HepG2 (cell line): Measurements from ENCODE around the gene SLC39A1. TPM values are rescaled to one million over a fixed set of nuclear protein-coding genes. Genes with fewer than 3 reads are reported as not detected.

Experiments used
- AKNA ChIP-seq: sonication (generic); formaldehyde crosslinking; IDR thresholded peaks from 2 replicates; pipeline ENCODE4 v1.4.0; 2020; ENCODE audit warnings: missing genetic modification reagents, borderline replicate concordance
- ARNTL ChIP-seq: sonication (generic); formaldehyde crosslinking; IDR thresholded peaks from 2 replicates; pipeline ENCODE4 v1.4.0; 2020; ENCODE audit warnings: mild to moderate bottlenecking, missing genetic modification reagents
- ASH2L ChIP-seq: fragments of 300-600, 200-600 bp; sonication (generic); IDR thresholded peaks from 2 replicates; pipeline ENCODE4 v1.7.0; 2017; ENCODE audit warnings: low read depth, mild to moderate bottlenecking, moderate library complexity, mixed read lengths, low read length; ENCODE audit not compliant: insufficient read length
- CC2D1A ChIP-seq: sonication (generic); formaldehyde crosslinking; IDR thresholded peaks from 2 replicates; pipeline ENCODE4 v1.8.1; 2023; ENCODE audit warnings: mild to moderate bottlenecking, missing genetic modification reagents
- DR1 ChIP-seq: sonication (generic); formaldehyde crosslinking; IDR thresholded peaks from 2 replicates; pipeline ENCODE4 v1.8.0; 2021; ENCODE audit warnings: mild to moderate bottlenecking, missing genetic modification reagents, inconsistent platforms
- KAT8 ChIP-seq: IDR thresholded peaks from 2 replicates; pipeline ENCODE4 v1.6.1; 2016; ENCODE audit warnings: missing genetic modification reagents, missing compliant biosample characterization
- LCORL ChIP-seq, 2 experiments: fragments of 450-650 bp in 1 of 2; sonication (generic) in 1 of 2; formaldehyde crosslinking in 1 of 2; IDR thresholded peaks; 2 replicates each; pipeline versions ENCODE4 v1.5.0 to v1.6.1; 2017 to 2020; ENCODE audit warnings: antibody characterized with exemption in 1 of 2, missing genetic modification reagents in 1 of 2
- MIXL1 ChIP-seq: IDR thresholded peaks from 2 replicates; pipeline ENCODE4 v1.6.1; 2016
- NAIF1 ChIP-seq: sonication (generic); formaldehyde crosslinking; IDR thresholded peaks from 2 replicates; pipeline ENCODE4 v1.5.0; 2020; ENCODE audit warnings: mild to moderate bottlenecking, missing genetic modification reagents, borderline replicate concordance
- NR2F1 ChIP-seq, 2 experiments: fragments of 450-650 bp in 1 of 2; formaldehyde crosslinking in 1 of 2; IDR thresholded peaks; 2 replicates each; pipeline versions ENCODE4 v1.5.0 to v1.6.1; 2016 to 2020; ENCODE audit warnings: mild to moderate bottlenecking in 1 of 2, missing compliant biosample characterization in 1 of 2, missing genetic modification reagents in 1 of 2, moderate library complexity in 1 of 2
- PHB2 ChIP-seq: fragments of 450-650 bp; IDR thresholded peaks from 2 replicates; pipeline ENCODE4 v1.6.1; 2018; ENCODE audit not compliant: partially characterized antibody
- SIN3B ChIP-seq: fragments of 150-350 bp; IDR thresholded peaks from 2 replicates; pipeline ENCODE4 v1.6.1; 2014; ENCODE audit warnings: low read length
- TARDBP ChIP-seq: sonication (generic); formaldehyde crosslinking; IDR thresholded peaks from 2 replicates; pipeline ENCODE4 v1.8.0; 2022; ENCODE audit warnings: mild to moderate bottlenecking, missing genetic modification reagents
- TFDP2 ChIP-seq: sonication (generic); formaldehyde crosslinking; IDR thresholded peaks from 2 replicates; pipeline ENCODE4 v1.4.0; 2020; ENCODE audit warnings: missing genetic modification reagents
- TOE1 ChIP-seq: sonication (generic); formaldehyde crosslinking; IDR thresholded peaks from 2 replicates; pipeline ENCODE4 v1.4.0; 2020; ENCODE audit warnings: mild to moderate bottlenecking, missing genetic modification reagents
- TRIM24 ChIP-seq: sonication (generic); formaldehyde crosslinking; IDR thresholded peaks from 2 replicates; pipeline ENCODE4 v1.8.0; 2022; ENCODE audit warnings: mild to moderate bottlenecking, missing genetic modification reagents
- UBTF ChIP-seq: sonication (generic); formaldehyde crosslinking; IDR thresholded peaks from 2 replicates; pipeline ENCODE4 v1.4.0; 2020; ENCODE audit warnings: mild to moderate bottlenecking, missing genetic modification reagents
- ZBTB7A ChIP-seq: sonication (generic); formaldehyde crosslinking; IDR thresholded peaks from 2 replicates; pipeline ENCODE4 v1.8.0; 2022; ENCODE audit warnings: mild to moderate bottlenecking, missing genetic modification reagents
- ZNF180 ChIP-seq: sonication (generic); formaldehyde crosslinking; IDR thresholded peaks from 2 replicates; pipeline ENCODE4 v1.4.0; 2020; ENCODE audit warnings: low read depth, missing genetic modification reagents, borderline replicate concordance
- ZNF251 ChIP-seq: sonication (generic); formaldehyde crosslinking; IDR thresholded peaks from 2 replicates; pipeline ENCODE4 v1.9.0; 2021; ENCODE audit warnings: mild to moderate bottlenecking, missing genetic modification reagents
- ZSCAN25 ChIP-seq: sonication (generic); formaldehyde crosslinking; IDR thresholded peaks from 2 replicates; pipeline ENCODE4 v1.8.0; 2022; ENCODE audit warnings: mild to moderate bottlenecking, missing genetic modification reagents
- polyA plus RNA-seq, 8 experiments: library from polyadenylated mRNA; depleted of rRNA in 3 of 8; stranded (reverse) in 7 of 8; unstranded in 1 of 8; fragments of >200 nt; fragmentation: Illumina TruSeq in 4 of 8; extraction: Trizol in 4 of 8; gene quantifications; 2 replicates each; pipeline versions ENCODE4 v1.2.1 to v1.2.3, GENCODE V29; 2011 to 2016; ENCODE audit warnings: low read depth in 4 of 8, missing spikeins in 1 of 8, mixed read lengths in 1 of 8; ENCODE audit not compliant: insufficient read depth in 1 of 8
- total RNA-seq, 5 experiments: library from RNA; depleted of rRNA; stranded (reverse); fragments of >200 nt; fragmentation: Illumina TruSeq; extraction: Trizol; gene quantifications; 2 replicates each; pipeline ENCODE4 v1.2.3, GENCODE V29; 2016; ENCODE audit warnings: low read depth in 1 of 5

SLC39A1 gene
- total and polyA plus RNA-seq, 2 of the 13 experiments (the other 11 are each of a cell fraction or from before 2014, with no cell fraction given) = 71.2 to 78.4 TPM

- no peak for TF ChIP-seq ARNTL (CRISPR knock-in tag)
- peak; percentile 92 for TF ChIP-seq ASH2L
- TF ChIP-seq ZNF180 (CRISPR knock-in tag) = 0 out of 2 replicates have a peak, but pooled peaks have one; percentile 14
- no peak for TF ChIP-seq ZNF251 (CRISPR knock-in tag)
- TF ChIP-seq TFDP2 (CRISPR knock-in tag) = peak; percentile 80; the same call in 1 of the 2 replicates
- TF ChIP-seq CC2D1A = 0 out of 2 replicates have a peak, but pooled peaks have one; percentile 62
- TF ChIP-seq TARDBP (CRISPR knock-in tag) = peak; percentile 79; the same call in 1 of the 2 replicates
- peak; percentile 60; the same call in 1 of the 2 replicates for TF ChIP-seq DR1 (CRISPR knock-in tag)
- peak; percentile 86; the same call in 1 of the 2 replicates for TF ChIP-seq UBTF
- no peak for TF ChIP-seq ZBTB7A (CRISPR knock-in tag)
- no peak for TF ChIP-seq LCORL (IDR thresholded peaks at IDR 0.05)
- TF ChIP-seq LCORL (CRISPR knock-in tag; IDR thresholded peaks at IDR 0.05) = no peak
- TF ChIP-seq SIN3B = no peak
- TF ChIP-seq MIXL1 (CRISPR knock-in tag) = peak; percentile 38; the same call in 1 of the 2 replicates
- TF ChIP-seq AKNA (CRISPR knock-in tag) = no peak
- peak; percentile 49; the same call in 1 of the 2 replicates for TF ChIP-seq TOE1 (CRISPR knock-in tag)
- no peak for TF ChIP-seq TRIM24 (CRISPR knock-in tag)
- peak; percentile 90 for TF ChIP-seq KAT8
- no peak for TF ChIP-seq NAIF1
- TF ChIP-seq PHB2 = no peak
- no peak; the same call in 1 of the 2 replicates for TF ChIP-seq ZSCAN25
- TF ChIP-seq NR2F1 (CRISPR knock-in tag; IDR thresholded peaks at IDR 0.05) = no peak
Observed at GRCh38 chr1:153977250-153978240, 14.2 kb upstream of the SLC39A1 start, which contains the start of gene JTB (continued).
